Ecto neural progenitor cell (in vitro differentiated cells): ENCODE measurements around the gene UTP4.
A peak's percentile ranks its signal among the peaks of the same experiment; 100 is the strongest.

Source experiments
- DNase-seq: peaks from one replicate; pipeline ENCODE4 v3.0.0-alpha.2; 2018; ENCODE audit warnings: low spot score

Gene UTP4

DNA sequence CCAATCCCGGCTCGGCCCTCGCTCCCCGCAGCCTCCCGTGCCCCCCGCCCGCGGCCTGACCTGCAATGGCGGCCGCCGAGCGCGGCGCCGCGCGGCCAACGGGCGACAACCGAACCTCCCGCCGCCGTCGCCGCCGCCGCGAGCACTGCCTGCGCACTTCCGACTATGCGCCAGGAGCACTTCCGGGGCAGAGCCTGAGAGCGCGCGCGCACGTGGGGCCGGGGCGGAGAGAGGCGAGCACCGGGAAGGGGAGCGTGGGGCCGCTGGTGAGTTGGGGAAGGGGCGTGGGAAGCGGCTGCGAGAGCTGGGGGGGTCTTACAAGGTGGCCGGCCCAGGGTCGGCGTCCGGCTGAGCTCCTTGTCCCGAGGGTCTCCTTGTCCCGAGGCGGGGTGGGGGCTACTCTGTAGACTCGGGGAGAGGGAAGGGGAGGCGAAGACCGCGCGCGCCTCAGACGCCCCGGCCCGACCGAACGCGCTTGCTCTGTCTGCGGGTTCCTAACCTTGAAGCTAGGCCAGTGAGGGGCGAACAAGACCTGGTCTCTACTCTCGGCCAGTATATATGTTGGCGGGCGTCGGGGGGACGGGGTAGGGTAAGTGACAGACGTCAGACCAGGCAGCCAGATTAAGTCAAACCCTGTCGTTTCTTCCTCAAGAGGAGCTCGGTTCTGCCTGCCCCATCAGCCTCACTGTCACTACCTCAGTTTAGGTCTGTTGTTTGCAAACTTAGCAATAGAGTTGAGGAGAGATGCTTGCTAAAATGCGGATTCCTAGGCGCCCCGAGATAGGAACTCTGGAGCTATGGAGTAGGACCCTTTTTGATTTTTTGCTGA is at the start of gene UTP4, which contains the start of gene CHTF8:
Gene UTP4, plus strand, starts transcription at position 226 of the 829 bp plus-strand sequence. CDS start 811 bp downstream, outside the sequence.
Gene CHTF8, minus strand, starts transcription at position 165 of the 829 bp plus-strand sequence. CDS start 11,130 bp downstream, outside the sequence.
- DNase-seq, result no peak

DNA sequence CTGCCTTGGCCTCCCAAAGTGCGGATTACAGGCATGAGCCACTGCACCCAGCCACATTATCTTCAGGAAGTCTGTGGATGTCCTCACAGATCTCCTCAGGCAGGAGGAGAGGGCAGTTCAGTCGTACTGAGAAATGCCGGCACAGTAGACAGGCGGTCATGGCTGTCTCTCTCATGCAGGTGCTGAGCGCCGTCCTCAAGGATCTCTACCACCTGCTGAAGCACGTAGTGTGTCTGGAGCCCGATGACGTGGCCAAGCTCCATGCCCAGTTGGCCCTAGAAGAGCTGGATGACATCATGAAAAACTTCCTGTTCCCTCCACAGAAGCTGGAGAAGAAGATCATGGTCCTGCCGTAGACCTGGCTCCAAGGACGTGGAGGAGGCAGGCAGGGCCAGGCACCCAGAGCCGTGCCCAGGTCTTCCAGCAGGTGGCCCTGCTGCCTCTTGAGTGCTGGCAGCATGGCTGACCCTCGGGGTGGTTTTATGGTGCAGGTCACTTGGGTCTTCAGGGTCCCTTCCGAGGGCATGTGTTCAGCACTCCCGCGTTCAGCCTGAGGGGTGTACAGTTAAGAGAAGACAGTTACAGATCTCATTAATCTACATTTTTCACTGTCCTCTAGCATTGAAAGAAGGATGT is 49.0 kb upstream of the UTP4 start:
- DNase-seq, result no peak

DNA sequence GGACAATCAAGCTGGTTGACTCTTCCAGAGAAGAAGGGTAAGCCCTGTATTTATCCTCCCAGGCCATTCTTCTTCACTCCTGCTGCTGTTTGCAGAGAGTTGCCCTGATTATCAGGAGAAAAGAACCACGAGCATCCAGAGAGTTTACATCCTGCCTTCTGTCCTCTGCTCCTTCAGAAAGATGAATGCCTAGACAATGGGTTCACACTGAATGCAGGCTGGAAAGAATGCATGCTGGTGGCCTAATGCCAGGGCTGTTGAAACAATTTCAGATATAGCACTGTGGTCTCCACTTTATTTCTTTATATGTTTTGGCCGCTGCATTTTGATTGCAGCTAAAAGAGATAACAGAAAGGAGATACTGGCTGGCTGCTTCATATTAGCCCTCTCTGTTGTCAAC is 48.2 kb upstream of the UTP4 start:
- no peak for DNase-seq

DNA sequence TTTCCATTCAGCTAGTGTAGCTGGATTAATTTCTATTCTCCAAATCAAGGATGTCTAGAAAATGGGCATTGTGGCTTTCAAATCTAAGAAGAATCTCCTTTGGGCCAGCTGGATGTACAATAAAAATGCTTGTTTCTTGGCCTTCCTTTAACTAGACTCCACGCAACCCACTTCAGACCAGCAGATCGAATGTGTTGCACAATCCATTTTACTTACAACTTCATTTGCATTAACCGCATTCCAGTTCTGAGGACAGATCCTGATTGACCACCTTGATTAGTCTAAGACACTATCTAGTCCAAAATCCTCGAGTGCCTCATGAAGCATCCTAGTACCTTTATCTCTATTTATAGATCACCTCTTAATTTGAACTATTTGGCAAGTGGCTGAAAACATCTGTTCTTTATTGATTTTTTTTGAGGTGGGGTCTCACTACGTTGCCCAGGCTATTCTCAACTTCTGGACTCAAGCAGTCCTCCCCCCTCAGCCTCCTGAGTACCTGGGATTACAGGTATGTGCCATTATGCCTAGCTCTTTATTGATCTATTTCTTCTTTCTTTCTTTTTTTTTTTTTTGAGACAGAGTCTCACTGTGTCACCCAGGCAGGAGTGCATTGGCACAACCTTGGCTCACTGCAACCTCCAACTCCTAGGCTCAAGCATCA is 47.3 kb upstream of the UTP4 start:
- no peak for DNase-seq

DNA sequence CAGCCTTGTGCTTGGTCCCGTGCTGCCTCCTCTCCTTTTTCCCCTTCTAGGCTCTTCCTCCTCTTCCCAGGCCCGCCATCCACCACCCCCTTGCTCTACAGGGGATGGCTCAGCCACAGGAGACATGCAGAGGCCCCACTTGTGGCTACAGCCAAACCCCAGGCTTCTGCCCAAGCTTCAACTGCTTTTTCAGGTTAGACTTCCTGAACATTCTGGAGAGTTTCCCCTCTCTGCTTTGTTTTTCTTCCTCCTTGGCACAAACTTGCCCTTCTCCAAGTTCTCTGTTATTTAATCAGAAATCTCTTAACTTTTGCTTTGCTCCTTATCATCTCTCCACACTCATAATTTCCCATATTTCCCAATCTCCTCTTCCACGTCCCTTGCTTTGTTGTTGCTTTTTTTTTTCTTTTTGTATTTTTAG is 45.3 kb upstream of the UTP4 start:
- no peak for DNase-seq

DNA sequence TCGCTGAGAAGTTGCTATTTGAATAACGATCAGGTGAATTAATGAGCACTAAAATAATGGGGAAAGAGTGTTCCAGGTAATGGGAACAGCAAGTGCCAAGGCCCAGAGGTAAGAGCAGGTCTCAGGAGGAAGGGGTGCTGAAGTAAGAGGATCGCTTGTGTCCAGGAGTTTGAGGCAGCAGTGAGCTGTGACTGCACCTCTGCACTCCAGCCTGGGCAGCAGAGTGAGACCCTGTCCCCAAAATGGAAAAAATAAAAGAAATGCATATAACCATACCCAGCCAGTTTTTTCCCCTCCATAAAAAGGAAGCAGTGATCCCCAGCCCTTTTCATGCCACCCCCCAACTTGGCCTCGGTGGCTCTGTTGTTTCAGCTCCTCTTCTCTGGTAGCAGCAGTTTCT is 43.8 kb upstream of the UTP4 start:
- no peak for DNase-seq

DNA sequence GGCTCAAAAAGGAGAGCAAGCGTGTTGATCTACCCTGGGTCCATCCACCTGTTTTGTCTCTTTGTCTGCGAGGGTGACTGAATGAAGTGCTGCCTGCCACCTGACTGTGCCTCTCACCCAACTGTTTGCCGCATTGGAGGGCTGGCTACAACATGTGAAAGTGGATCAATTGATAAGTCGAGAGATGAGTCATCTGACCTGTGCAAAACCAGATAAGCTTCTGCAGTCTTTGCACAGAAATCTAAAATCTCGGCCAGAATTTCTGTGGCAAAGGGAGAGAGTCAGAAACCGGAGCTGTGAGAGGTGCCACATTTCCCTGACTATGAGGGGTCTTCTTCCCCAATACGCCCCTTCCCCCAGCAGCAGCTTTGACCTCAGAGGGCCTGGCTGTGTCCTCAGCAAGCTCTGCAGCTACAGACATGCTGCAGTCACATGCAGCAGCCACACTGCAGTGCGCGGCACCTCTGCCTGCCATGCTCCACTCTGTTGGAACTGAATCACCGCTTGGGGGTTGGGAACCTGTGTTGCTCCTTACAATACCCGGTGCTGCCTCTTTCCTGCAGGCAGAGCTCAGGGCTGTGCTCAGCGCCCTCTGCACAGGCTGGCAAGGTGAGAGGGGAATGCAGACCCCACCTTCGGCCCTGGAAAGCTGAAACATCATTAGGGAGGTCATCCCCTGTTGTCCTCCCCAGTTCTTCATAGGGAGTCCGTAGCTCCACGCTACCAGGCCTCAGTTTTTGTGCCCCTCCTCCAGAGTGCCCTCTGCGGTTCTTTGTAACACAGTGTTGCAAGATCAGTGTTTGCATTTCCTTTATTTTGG is 43.1 kb upstream of the UTP4 start:
- DNase-seq, result peak; percentile 62

DNA sequence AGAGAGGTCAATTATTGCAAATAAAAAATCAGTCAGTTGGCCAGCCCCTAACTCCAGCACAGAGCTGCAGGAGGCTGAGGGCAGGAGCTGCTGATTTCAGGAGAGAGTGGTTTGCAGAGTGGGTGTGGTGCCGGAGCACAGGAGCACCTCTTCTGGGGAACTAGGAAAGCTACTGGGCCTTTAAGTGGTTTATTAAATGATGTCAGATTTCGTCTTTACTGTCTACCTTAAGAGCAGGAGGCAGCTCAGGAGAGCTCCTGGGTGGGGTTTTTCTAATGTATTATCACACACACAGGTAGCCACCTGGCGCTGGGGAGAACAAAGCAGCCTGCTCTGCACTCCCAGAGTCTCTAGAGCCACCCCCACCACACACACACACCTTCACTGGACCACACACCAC is 38.5 kb upstream of the UTP4 start:
- DNase-seq, result no peak

DNA sequence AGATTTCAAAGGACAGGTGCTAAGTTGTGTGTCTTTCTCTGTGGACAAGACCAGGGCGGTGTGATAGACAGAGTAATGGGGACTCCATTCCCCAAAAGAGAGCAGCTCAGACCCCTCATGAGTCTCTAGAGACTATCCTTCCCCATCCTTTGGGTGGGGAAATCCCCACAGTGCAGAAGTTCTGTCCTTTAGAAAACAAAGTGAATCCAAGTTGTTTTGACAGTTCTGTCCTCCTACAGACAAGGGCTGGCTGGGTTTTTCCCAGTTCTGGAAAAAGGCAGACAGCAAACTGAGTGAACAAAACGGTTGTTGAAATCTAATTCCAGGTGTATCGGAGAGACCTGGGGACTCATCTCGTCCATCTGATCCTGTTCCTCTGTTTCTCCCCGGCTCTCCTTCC is 37.9 kb upstream of the UTP4 start:
- no peak for DNase-seq

DNA sequence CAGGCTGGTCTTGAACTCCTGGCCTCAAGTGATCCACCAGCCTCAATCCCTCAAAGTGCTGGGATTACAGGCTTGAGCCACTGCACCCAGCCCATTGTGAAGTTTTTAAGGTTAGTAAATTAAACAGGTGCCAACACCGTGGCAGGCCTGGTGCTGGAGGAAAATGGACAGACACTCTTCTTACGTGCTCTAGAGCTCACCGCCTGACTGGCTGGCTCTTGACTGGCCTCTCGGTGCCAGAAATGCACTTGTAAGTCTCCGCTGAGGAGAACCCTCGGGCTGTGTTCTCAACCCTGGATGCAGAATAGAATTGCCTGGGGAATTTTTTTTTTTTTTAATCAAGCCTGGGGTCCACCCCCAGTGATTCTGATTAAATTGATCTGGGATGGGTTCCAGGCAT is 37.3 kb upstream of the UTP4 start:
- no peak for DNase-seq

DNA sequence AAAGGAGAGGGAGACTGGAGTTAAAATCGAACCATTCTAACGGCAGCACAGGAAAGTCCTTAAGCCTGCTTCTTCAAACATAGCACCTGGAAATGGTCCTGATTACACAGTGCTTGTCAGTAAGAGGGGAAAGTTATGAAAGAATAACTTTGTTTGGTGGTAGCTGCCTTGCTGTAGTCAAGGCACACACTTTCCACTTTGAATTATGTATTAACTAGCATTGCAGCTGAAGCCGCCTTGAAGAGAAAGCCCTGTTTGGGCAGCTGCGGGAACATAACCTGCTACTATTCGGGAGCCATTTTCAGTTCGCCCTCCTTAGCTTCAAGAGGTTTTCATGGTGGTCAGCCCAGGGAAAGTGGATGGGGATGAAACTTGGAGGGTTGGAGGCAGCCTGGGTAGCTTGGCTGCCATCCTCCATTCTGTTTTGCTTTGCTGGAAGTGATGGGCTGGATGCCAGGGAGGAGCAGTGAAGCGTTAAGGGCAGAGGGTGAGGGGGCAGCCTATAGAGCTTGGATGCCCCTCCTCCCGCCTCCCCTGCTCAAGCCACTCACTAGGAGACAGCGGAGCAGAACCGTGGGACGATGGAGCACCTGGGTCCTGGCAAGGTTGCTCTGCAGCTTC is 32.3 kb upstream of the UTP4 start:
- no peak for DNase-seq

DNA sequence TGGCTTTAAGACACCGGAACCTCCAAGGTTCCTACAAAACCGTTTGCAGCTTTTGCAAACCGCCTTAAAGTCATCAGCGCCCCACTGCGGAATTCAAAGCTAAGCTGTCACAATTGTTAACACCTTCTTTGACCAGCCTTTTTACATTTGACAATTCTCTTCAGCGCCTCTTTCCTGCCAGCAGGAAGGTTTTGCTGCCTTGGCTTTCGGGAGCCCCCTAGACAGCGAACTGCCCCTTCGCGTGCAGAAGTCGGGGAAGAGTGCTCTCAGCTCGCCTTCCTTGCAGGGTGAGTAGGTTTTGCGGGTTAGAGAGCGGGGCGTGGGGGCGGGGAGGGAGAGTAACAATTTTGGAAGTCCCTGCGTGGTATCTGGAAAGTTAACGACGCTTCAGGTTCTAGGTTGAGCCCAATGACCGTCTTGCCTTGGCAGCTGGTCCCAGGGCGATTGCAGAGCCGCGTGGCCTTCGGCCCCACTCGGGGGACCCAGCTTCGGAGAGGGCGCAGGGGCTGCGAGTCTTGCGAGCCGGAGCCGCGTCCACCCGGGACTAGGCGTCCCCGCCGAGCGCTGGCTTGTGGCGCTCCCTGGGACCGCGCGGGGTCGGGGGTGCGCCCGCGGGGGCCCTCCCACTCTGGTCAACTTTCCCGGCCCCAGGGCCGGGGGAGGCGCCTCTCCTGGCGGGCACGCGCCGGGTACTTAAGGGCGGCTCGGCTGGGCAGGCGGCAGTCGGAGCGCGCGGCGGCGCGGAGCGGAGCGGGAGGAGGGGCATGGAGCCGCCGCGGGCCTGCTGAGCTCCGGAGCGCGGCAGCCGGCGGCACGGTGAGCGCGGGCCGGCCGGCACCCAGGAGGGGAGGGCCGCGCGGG is 26.7 kb upstream of the UTP4 start, which contains the start of gene HAS3:
Gene HAS3, plus strand, starts transcription at position 153 of the 861 bp plus-strand sequence. CDS start 3,743 bp downstream, outside the sequence.
- peak; percentile 84 for DNase-seq

DNA sequence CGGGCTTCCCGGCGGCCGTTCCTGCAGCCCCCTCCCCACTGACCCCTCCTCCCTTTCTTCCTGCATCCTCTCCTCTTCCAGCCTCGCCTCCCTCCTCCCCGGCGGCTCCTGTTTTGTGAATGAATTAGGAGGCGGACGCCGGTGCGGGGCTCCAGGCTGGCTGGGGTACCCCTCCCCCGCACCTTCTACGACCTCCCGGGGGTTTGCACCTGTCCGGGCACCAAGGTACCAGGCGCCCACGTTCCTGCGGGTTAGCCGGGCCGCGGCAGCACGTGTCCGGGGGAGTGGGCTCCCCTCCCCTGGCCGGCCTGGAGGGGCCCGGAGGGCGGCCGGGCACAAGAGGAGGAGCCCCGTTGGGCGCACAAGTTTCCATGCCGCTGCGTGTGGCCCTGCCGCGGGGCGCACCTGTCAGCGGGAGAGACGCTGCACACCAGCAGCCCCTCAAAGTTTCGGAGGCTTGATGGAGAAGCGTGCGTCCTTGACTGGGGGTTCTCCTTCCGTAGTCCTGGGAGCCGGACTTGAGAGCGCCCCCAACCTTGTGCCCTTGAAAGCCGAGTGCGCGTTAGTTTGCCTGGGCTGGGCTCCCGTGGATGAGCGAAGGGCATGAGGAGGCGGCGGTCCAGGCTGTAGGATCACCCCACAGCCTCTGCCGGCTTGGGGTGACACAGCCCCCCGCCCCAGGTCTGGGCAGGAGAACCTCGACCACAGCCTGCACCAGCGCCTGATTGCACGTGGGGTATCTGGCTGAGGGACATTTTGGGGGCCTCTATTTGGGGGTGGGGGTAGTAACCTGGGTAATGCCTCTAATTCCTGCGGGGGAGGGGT is 25.7 kb upstream of the UTP4 start:
- DNase-seq, result peak; percentile 72

DNA sequence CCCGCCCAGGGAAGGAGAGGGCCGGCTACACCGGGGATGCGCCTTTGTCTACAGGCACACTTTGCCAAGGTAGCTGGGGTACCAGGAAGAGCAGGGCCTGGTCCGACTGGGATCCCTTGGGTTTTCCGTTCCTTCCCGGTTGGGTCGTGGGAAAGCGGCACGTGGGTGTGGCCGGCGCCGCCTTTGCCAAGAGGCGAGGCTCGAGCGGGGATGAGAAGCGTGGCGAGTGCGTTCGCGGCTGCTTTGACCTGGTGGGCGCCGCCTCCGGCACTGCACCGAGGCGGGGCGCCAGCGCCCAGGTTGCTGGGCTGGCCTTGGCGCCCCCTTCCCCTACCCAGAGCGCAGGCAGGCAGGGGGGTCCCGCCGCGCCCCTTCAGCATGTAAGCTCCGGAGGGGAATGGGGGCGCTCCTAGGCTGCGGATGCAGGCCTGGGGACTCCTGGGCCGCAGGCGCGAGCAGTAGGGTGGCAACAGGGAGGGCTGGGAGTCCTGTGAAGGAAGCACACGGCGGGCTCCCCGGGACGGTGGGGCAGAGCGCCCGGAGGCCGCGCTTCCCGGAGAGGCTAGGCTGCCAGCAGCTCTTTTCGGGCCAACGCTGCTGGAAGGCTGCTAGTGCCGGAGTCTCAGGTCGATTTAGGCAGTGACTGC is 25.0 kb upstream of the UTP4 start:
- DNase-seq, result peak; percentile 76

DNA sequence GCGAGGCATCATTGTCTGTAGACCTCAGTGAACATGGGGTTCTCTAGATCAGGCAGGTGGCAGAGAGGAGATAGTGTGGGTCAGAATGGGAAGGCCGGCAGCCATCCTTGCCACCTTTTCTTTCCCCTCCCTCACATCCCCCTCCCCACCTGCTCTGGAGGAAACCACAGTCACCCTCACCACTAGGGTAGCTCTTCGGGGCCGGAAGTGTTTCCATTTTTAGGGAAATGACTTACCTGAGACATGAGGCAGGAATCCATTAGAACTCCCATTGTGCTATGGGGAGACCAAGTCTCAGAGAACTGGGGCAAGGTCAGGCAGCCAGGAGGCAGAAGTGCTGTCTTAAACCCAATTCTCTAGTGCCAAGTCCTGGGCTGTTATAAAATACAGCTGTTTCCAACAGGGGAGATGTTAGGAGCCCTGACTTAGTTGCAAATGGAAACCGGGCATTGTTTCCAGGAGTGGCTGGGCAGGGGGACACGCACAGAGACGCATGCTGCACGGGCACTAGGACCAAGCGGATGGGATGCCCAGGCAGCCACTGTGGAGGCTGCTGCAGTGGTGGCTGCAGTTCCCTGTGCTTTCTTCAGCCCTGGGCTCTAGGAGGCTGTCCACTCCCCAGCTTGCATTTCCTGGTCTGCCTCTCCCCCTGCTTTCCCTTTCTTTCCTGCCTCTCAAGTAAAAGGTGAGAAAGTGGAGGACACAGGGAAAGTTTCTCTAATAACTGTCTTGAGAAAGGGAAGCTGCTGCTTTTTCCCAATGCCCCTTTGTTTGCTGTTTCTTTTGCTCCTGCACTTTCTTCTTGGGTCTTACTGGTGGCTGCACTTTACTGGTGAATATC is 24.2 kb upstream of the UTP4 start:
- DNase-seq, result peak; percentile 58

DNA sequence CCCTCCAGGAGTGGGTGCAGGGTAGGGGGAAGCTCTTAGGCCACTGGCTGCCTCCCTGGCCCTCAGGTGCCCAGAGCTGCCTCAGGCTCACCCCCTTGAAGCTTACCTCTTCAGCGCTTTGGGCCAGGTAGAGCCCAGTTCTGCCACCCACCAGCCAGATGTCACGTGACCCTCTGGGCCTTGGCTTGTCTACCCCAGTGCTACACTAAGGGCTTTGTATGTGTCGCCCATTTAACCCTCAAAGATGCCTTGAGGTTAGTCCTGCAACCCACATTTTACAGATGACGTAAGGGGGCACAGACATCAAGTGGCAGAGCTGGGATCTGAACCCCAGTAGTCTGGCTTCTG is 23.6 kb upstream of the UTP4 start:
- DNase-seq, result no peak

DNA sequence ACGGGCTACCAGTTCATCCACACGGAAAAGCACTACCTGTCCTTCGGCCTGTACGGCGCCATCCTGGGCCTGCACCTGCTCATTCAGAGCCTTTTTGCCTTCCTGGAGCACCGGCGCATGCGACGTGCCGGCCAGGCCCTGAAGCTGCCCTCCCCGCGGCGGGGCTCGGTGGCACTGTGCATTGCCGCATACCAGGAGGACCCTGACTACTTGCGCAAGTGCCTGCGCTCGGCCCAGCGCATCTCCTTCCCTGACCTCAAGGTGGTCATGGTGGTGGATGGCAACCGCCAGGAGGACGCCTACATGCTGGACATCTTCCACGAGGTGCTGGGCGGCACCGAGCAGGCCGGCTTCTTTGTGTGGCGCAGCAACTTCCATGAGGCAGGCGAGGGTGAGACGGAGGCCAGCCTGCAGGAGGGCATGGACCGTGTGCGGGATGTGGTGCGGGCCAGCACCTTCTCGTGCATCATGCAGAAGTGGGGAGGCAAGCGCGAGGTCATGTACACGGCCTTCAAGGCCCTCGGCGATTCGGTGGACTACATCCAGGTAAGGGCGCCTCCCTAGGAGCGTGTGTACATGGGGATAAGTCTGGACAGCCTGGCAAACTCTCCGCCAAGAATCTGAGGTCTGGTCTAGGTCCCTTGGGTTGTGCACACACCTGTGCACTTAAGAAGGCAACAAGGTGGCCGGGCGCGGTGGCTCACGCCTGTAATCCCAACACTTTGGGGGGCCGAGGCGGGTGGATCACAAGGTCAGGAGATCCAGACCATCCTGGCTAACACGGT is 22.8 kb upstream of the UTP4 start:
- DNase-seq, result no peak
